GM12874 (cell line): Measurements from ENCODE around the gene CPLANE2.

ENCODE experiments used
- TF ChIP-seq, protein P1 (sequence below): IDR thresholded peaks from 2 replicates; pipeline ENCODE4 v1.5.1; 2011; ENCODE audit warnings: low read depth, mild to moderate bottlenecking, control low read depth, low read length, moderate library complexity; ENCODE audit not compliant: insufficient read depth

The CPLANE2 gene

DNA sequence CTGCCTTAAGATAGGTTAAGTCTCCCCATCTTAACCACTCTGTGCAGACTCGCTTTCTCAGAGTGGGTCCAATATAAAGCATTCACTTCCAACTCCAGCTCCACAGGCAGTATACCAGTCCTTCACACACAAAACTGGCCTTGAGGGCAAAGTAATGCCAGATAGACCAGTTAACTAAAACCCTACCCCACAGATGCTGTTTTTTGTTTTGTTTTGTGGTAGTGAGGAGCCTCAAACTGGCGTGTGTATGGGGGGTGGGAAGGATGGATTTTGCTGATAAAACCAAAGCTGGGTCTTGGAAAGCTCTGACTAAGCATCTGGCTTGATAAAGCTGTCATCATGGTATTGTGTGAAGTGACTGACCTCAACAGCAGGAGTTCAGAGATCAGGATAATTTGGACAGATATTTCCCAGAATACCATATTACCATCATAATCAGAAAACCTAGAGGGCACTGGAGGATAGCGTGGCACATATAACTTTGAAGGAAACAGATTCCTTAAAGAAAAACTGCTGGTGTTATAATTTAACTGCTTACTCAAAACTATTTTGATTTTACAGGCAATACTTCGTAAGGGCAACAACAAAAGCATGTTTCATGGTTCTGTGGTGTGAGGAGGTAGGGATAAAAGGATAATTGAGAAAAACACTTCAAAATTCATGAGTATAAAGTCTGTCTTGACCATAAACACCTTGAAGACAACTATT, 29.6 kb upstream of the CPLANE2 start:
- TF ChIP-seq, protein P1, sequence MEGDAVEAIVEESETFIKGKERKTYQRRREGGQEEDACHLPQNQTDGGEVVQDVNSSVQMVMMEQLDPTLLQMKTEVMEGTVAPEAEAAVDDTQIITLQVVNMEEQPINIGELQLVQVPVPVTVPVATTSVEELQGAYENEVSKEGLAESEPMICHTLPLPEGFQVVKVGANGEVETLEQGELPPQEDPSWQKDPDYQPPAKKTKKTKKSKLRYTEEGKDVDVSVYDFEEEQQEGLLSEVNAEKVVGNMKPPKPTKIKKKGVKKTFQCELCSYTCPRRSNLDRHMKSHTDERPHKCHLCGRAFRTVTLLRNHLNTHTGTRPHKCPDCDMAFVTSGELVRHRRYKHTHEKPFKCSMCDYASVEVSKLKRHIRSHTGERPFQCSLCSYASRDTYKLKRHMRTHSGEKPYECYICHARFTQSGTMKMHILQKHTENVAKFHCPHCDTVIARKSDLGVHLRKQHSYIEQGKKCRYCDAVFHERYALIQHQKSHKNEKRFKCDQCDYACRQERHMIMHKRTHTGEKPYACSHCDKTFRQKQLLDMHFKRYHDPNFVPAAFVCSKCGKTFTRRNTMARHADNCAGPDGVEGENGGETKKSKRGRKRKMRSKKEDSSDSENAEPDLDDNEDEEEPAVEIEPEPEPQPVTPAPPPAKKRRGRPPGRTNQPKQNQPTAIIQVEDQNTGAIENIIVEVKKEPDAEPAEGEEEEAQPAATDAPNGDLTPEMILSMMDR: no peak

DNA sequence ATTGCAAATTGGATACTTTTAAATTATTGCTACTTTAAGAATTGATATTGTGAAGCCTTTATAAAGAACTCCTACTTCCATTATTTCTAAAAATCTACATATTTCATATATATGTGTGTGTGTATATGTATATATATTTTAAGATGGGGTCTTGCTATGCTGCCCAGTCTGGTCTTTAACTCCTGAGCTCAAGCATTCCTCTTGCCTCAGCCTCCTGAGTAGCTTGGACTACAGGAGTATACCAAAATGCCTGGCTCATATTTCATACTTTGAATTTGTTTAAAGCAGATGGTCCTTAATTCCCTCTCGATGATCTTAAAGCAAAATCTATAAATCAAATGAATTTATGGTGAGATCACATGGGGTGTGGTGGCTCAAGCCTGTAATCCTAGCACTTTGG, 25.1 kb upstream of the CPLANE2 start:
- TF ChIP-seq, protein P1: no peak

DNA sequence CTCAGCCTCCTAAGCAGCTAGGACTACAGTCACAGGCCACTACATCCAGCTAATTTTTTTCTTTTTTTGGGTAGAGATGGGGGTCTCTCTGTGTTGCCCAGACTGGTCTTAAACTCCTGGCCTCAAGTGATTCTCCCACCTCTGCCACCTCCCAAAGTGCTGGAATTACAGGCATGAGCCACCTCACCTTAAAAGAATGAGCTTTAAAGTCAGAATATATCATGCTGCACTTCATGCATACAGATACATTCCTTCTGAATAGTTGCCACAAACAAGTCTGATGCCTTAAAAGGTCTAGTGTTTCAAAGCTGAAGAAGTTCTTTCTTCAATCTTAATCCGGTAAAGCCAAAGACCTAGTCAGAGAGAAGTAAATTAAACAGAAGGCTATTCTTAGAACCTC, 23.8 kb upstream of the CPLANE2 start:
- TF ChIP-seq, protein P1: no peak

DNA sequence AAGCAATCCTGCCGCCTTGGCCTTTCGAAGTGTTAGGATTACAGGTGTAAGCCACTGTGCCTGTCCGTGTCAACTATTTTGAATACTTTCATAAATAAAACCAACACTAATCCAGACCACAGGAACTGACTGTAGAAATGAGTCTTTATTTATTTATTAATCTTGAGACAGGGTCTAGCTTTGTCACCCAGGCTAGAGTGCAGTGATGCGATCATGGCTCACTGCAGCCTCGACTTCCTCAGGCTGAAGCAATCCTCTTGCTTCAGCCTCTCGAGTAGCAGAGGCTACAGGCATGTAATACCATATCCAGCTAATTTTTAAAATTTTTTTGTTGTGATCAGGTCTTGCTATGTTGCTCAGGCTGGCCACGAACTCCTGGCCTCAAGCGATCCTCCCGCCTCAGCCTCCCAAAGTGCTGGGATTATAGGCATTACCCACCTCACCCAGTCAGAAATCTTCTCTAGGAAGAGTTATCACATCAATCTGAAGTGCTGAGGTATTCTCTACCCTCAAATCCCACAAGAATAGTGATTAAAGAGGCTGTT, 21.7 kb upstream of the CPLANE2 start:
- TF ChIP-seq, protein P1: no peak

DNA sequence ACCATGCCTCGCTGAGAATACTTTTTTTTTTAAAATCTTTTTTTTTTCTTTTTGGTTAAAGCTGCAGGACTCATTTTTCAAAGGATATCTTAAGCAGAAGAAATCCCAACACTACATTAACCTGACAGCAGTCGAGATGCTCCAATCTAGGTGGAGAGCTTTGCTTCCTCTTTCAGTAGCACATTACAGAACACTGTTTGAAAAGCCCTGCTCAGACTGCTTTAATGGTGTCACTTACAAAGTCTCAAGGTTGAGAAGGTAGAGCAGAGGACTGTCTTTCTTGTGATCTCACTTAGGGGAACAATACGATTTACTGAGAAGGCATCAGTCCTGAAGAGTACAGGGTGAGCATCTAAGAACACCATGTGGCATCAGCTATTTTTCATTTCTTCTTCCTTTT, 21.0 kb upstream of the CPLANE2 start:
- TF ChIP-seq, protein P1: no peak

DNA sequence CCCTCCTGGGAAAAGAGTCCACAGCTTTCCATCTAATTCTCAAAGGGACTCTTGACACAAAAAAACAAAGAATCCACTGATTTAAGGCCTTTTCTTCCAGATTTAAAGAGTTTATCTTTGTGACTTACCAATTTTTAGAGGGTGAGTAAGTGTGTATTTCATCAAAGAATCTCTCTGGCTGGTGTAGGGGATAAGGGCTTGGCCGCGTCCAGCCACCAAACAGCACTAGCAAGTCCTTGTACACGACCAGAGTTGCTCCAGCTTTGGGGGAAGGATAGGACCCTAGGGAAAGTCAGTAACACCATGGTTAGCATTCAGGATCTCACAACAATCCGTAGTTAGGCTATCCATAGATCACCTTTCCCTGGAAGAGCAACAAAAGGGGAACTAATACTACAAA, 19.5 kb upstream of the CPLANE2 start:
- TF ChIP-seq, protein P1: no peak

DNA sequence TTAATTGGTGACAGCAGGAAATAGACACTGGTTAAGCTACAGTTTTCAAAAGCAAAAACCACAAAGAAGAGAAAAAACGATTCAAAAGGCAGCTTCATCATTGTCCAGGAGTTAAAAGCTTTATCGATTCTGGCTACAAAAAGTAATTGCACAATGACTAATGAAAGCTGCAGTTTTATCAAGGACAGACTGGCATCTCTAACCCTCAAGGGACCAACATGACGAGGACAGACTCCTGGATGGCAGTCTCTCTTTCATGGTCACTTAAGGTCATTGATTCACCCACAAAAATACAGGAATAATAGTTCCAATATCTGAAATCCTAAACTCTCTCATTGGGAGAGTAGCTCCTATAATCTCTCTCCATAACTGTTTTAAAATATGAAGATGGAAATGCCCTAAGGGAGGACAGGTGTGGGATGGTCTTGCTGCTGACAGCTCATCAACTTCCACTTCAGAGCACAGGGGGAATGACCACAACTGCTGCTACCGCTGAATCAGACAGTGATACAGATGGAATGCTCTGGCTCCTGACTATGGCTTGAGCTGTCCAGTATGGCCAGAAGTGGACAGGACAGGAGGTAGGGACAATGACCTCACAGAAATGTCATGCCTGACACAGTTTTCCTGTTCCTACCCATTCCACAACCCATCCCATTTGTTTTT, 17.4 kb upstream of the CPLANE2 start:
- TF ChIP-seq, protein P1: no peak
